ENCODE measurements around the gene CNTN1. TPM values are rescaled to one million over a fixed set of nuclear protein-coding genes. Genes with fewer than 3 reads are reported as not detected.

Gene CNTN1
- total and polyA plus RNA-seq, 2 of the 13 experiments (the other 11 are each of a cell fraction or from before 2014, with no cell fraction given): 0.01 to 0.07 TPM

DNA sequence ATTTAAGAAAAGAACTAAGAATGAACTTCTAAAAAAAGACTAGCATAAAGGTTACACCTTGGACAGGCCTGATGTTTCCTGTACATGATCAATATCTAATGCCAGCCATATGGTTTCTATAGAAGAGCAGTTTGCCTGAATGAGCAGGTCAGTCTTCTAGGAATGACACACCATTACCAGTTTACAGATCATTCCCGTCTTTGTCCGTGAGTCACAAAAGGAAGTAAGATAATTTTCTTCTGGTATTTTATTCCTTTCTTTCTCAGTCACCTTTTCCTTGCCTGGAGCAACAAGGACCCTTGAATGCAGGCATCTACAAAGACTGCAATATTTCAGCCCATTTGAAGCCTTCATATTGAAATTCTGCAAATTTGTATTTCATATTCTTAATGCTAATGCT lies 44.6 kb upstream of the CNTN1 start:
- ATAC-seq: no peak
- TF ChIP-seq KDM5A (IDR thresholded peaks at IDR 0.05; ENCODE audit: borderline replicate concordance, low read length): no peak
- WGBS (ENCODE audit: low lambda C conversion rate): 0% methylated on average over 2 of the region's 2 CpGs
- ChIA-PET CTCF (ENCODE audit: low intra/inter-chr PET ratio, low total read pairs) (no interaction called here), POLR2A (no interaction called here)
- no peaks in the 10 kb centered on the region for H3K27me3 ChIP-seq (ENCODE audit: control insufficient read depth in 1 of 2, insufficient read depth in 2 of 2, low read length in 2 of 2)
- intact Hi-C loops (cut with micrococcal nuclease; ENCODE audit: unreplicated experiment) (no loop called here), in situ Hi-C loops (cut with HindIII; ENCODE audit: extremely low pct_ligation_motif_present, low pct_unique_long_range_greater_than_20kb) (no loop called here)
- no peaks in the 10 kb centered on the region for H3K4me1 ChIP-seq (ENCODE audit: insufficient read depth, low read length)
- BruUV-seq (replicated peaks): no TSS peak
- FAIRE-seq: no peak
- H3K79me2 ChIP-seq (ENCODE audit: insufficient read depth, low read length): no peaks in the 10 kb centered on the region
- H2AFZ ChIP-seq (ENCODE audit: low read length): no peak overlapping the region
- no peaks in the 10 kb centered on the region for H3K36me3 ChIP-seq (replicated peaks in 1 of 2; ENCODE audit: control insufficient read depth in 1 of 2, insufficient read depth in 2 of 2, low read length in 2 of 2)
- no peak overlapping the region for H3K9ac ChIP-seq (ENCODE audit: insufficient read depth, low read depth, low read length)
- H3K9me3 ChIP-seq (ENCODE audit: low read length): peaks cover 30% of the 10 kb centered on the region
- no peak overlapping the region for H3K4me3 ChIP-seq (replicated peaks in 1 of 3; ENCODE audit: insufficient read depth in 1 of 3, low read depth in 2 of 3, low read length in 3 of 3)
- H4K20me1 ChIP-seq (ENCODE audit: insufficient read depth, low read length): no peaks in the 10 kb centered on the region
- DNase-seq (ENCODE audit: low spot score): no peak
- H3K4me2 ChIP-seq (ENCODE audit: low read depth, low read length): no peak overlapping the region
- no peak overlapping the region for H3K27ac ChIP-seq (ENCODE audit: extremely low read length, insufficient read depth, low read length)

- no peaks in the 10 kb centered on the region for H3K36me3 ChIP-seq (replicated peaks in 1 of 2; ENCODE audit: control insufficient read depth in 1 of 2, insufficient read depth in 2 of 2, low read length in 2 of 2)
- intact Hi-C loops (cut with micrococcal nuclease; ENCODE audit: unreplicated experiment) (no loop called here), in situ Hi-C loops (cut with HindIII; ENCODE audit: extremely low pct_ligation_motif_present, low pct_unique_long_range_greater_than_20kb) (no loop called here)
- no peak overlapping the region for H3K9ac ChIP-seq (ENCODE audit: insufficient read depth, low read depth, low read length)
- H3K4me3 ChIP-seq (replicated peaks in 1 of 3; ENCODE audit: insufficient read depth in 1 of 3, low read depth in 2 of 3, low read length in 3 of 3): no peak overlapping the region
- H3K27ac ChIP-seq (ENCODE audit: extremely low read length, insufficient read depth, low read length): no peak overlapping the region
- H2AFZ ChIP-seq (ENCODE audit: low read length): no peak overlapping the region
- H4K20me1 ChIP-seq (ENCODE audit: insufficient read depth, low read length): no peaks in the 10 kb centered on the region
- no peaks in the 10 kb centered on the region for H3K79me2 ChIP-seq (ENCODE audit: insufficient read depth, low read length)
- no peak for DNase-seq (ENCODE audit: low spot score)
- no peak for ATAC-seq
- 3% methylated on average over 1 of the region's 1 CpG for WGBS (ENCODE audit: low lambda C conversion rate)
- CTCF ChIA-PET (ENCODE audit: low intra/inter-chr PET ratio, low total read pairs): no interaction called here
- no peak for FAIRE-seq
- H3K4me1 ChIP-seq (ENCODE audit: insufficient read depth, low read length): no peaks in the 10 kb centered on the region
- no peaks in the 10 kb centered on the region for H3K27me3 ChIP-seq (ENCODE audit: control insufficient read depth in 1 of 2, insufficient read depth in 2 of 2, low read length in 2 of 2)
- BruUV-seq (replicated peaks): no TSS peak
- H3K4me2 ChIP-seq (ENCODE audit: low read depth, low read length): no peak overlapping the region
- POLR2A ChIA-PET: no interaction called here
- H3K9me3 ChIP-seq (ENCODE audit: low read length): peaks cover 33% of the 10 kb centered on the region
- TF ChIP-seq FOXP1 (IDR thresholded peaks at IDR 0.05) (no peak), FOXP1 (CRISPR knock-in tag; IDR thresholded peaks at IDR 0.05) (no peak), MBD4 (IDR thresholded peaks at IDR 0.05; ENCODE audit: borderline replicate concordance, low read length) (no peak), ZNF652 (CRISPR knock-in tag; IDR thresholded peaks at IDR 0.05; ENCODE audit: borderline replicate concordance, low read depth) (no peak), ZKSCAN8 (CRISPR knock-in tag; IDR thresholded peaks at IDR 0.05; ENCODE audit: borderline replicate concordance) (no peak), ZNF75D (CRISPR knock-in tag; IDR thresholded peaks at IDR 0.05; ENCODE audit: borderline replicate concordance) (no peak), ZNF138 (CRISPR knock-in tag; IDR thresholded peaks at IDR 0.05; ENCODE audit: low read depth) (no peak), ZNF205 (CRISPR knock-in tag; IDR thresholded peaks at IDR 0.05) (no peak), REPIN1 (CRISPR knock-in tag; IDR thresholded peaks at IDR 0.05; ENCODE audit: borderline replicate concordance, low read depth) (no peak)
- TF ChIP-seq, protein P1, sequence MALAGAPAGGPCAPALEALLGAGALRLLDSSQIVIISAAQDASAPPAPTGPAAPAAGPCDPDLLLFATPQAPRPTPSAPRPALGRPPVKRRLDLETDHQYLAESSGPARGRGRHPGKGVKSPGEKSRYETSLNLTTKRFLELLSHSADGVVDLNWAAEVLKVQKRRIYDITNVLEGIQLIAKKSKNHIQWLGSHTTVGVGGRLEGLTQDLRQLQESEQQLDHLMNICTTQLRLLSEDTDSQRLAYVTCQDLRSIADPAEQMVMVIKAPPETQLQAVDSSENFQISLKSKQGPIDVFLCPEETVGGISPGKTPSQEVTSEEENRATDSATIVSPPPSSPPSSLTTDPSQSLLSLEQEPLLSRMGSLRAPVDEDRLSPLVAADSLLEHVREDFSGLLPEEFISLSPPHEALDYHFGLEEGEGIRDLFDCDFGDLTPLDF (CRISPR knock-in tag; IDR thresholded peaks at IDR 0.05): no peak
- TF ChIP-seq, protein P2, sequence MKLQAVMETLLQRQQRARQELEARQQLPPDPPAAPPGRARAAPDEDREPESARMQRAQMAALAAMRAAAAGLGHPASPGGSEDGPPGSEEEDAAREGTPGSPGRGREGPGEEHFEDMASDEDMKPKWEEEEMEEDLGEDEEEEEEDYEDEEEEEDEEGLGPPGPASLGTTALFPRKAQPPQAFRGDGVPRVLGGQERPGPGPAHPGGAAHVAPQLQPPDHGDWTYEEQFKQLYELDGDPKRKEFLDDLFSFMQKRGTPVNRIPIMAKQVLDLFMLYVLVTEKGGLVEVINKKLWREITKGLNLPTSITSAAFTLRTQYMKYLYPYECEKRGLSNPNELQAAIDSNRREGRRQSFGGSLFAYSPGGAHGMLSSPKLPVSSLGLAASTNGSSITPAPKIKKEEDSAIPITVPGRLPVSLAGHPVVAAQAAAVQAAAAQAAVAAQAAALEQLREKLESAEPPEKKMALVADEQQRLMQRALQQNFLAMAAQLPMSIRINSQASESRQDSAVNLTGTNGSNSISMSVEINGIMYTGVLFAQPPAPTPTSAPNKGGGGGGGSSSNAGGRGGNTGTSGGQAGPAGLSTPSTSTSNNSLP (IDR thresholded peaks at IDR 0.05; ENCODE audit: low read depth, low read length): no peak
These were observed 43.7 kb upstream of the CNTN1 start for GRCh38 chr12:40648519-40648918.

All from HepG2 (cell line).